ENCODE data around the gene LHFPL3. TPM values are rescaled to one million over a fixed set of nuclear protein-coding genes. Genes with fewer than 3 reads are reported as not detected.

The LHFPL3 gene
- total and polyA plus RNA-seq, 2 experiments from 2014 or later: 0.24 TPM; not detected in 1

- no peak overlapping the region for H2AFZ ChIP-seq
Measured at GRCh38 chr7:104528142-104528541, 199.7 kb downstream of the LHFPL3 start.

GRCh38 chr7:104529567-104529966 lies 201.2 kb downstream of the LHFPL3 start:
- 0 out of 2 replicates have a peak, but pooled peaks cover 11% of the 10 kb centered on the region for H3K9me2 ChIP-seq (ENCODE audit: insufficient read depth)
- no peaks in the 10 kb centered on the region for H3K79me2 ChIP-seq (replicated peaks; ENCODE audit: insufficient read depth)
- H2AFZ ChIP-seq: no peak overlapping the region
- Mint-ChIP-seq H3K27ac (no peak overlapping the region), H3K4me1 (no peaks in the 10 kb centered on the region), H3K27me3 (ENCODE audit: insufficient read depth, low read depth, poor library complexity) (no peaks in the 10 kb centered on the region), H3K4me3 (no peak overlapping the region), H3K9me3 (no peaks in the 10 kb centered on the region), H3K36me3 (ENCODE audit: low read depth) (no peaks in the 10 kb centered on the region)
- ATAC-seq (no peak), DNase-seq (ENCODE audit: low spot score) (no peak)
- no peaks in the 10 kb centered on the region for H3K4me1 ChIP-seq (ENCODE audit: insufficient read depth)
- H3K4me3 ChIP-seq: no peak overlapping the region
- H3F3A ChIP-seq (replicated peaks; ENCODE audit: low read depth): no peaks in the 10 kb centered on the region
- H3K36me3 ChIP-seq (ENCODE audit: insufficient read depth): no peaks in the 10 kb centered on the region
- H3K27ac ChIP-seq (ENCODE audit: low read depth): no peak overlapping the region
- H3K27me3 ChIP-seq (ENCODE audit: insufficient read depth): no peaks in the 10 kb centered on the region
- no peak overlapping the region for H3K4me2 ChIP-seq
- H4K20me1 ChIP-seq (replicated peaks; ENCODE audit: insufficient read depth): no peaks in the 10 kb centered on the region
- TF ChIP-seq NANOG (IDR thresholded peaks at IDR 0.05; ENCODE audit: borderline replicate concordance) (no peak), REST (IDR thresholded peaks at IDR 0.05; ENCODE audit: unreplicated experiment) (no peak), CTCF (conservative IDR thresholded peaks at IDR 0.05; ENCODE audit: low read depth in 2 of 2) (no peak), STAT1 (IDR thresholded peaks at IDR 0.05; ENCODE audit: unreplicated experiment) (no peak)

More at GRCh38 chr7:104528142-104528541, 199.7 kb downstream of the LHFPL3 start:
- ATAC-seq (no peak), DNase-seq (ENCODE audit: low spot score) (no peak)
- Histone ChIP-seq H3K79me2 (replicated peaks; ENCODE audit: insufficient read depth) (no peaks in the 10 kb centered on the region), H3K4me1 (ENCODE audit: insufficient read depth) (no peaks in the 10 kb centered on the region), H3K4me2 (no peak overlapping the region), H4K20me1 (replicated peaks; ENCODE audit: insufficient read depth) (no peaks in the 10 kb centered on the region), H3K27ac (ENCODE audit: low read depth) (no peak overlapping the region), H3K36me3 (ENCODE audit: insufficient read depth) (no peaks in the 10 kb centered on the region), H3K27me3 (ENCODE audit: insufficient read depth) (no peaks in the 10 kb centered on the region), H3F3A (replicated peaks; ENCODE audit: low read depth) (no peaks in the 10 kb centered on the region), H3K9me2 (ENCODE audit: insufficient read depth) (0 out of 2 replicates have a peak, but pooled peaks cover 2% of the 10 kb centered on the region), H3K4me3 (no peak overlapping the region)
- no peaks in the 10 kb centered on the region for H3K36me3 Mint-ChIP-seq (ENCODE audit: low read depth)
- H3K9me3 Mint-ChIP-seq: no peaks in the 10 kb centered on the region
- H3K4me3 Mint-ChIP-seq: no peak overlapping the region
- no peaks in the 10 kb centered on the region for H3K27me3 Mint-ChIP-seq (ENCODE audit: insufficient read depth, low read depth, poor library complexity)
- H3K27ac Mint-ChIP-seq: no peak overlapping the region
- no peaks in the 10 kb centered on the region for H3K4me1 Mint-ChIP-seq
- no peak for TF ChIP-seq ZNF331 (CRISPR knock-in tag; IDR thresholded peaks at IDR 0.05; ENCODE audit: low read depth)
- no peak for TF ChIP-seq POLR2AphosphoS5 (IDR thresholded peaks at IDR 0.05; ENCODE audit: low read depth)
- no peak for TF ChIP-seq CTCF (conservative IDR thresholded peaks at IDR 0.05; ENCODE audit: low read depth in 2 of 2)
- TF ChIP-seq EZH2phosphoT487 (IDR thresholded peaks at IDR 0.05; ENCODE audit: unreplicated experiment): no peak
